ENCODE measurements around the gene GAS7. TPM values are rescaled to one million over a fixed set of nuclear protein-coding genes. Genes with fewer than 3 reads are reported as not detected.

The GAS7 gene
- total RNA-seq, 1 experiment from 2014 or later = 12.3 TPM

GRCh38 chr17:10077561-10078299, 120.7 kb downstream of the GAS7 start:
- CTCF ChIA-PET = interaction anchor here (0.6 to 1.6 kb wide), 2 partner anchors 94 to 95 kb away, joined by 3 to 5 read pairs; no protein-coding TSS in a partner anchor
- ATAC-seq = no peak

GRCh38 chr17:10075919-10076318, 122.5 kb downstream of the GAS7 start:
- peaks cover 19% of the 10 kb centered on the region for H3K9me3 Mint-ChIP-seq
- DNase-seq (ENCODE audit: low spot score) = no peak
- ChIA-PET CTCF (no interaction called here), POLR2A (no interaction called here)
- peaks cover 21% of the 10 kb centered on the region for H3K4me1 Mint-ChIP-seq
- no peaks in the 10 kb centered on the region for H3K27me3 Mint-ChIP-seq (ENCODE audit: low read depth)
- no peak overlapping the region for H3K27ac Mint-ChIP-seq
- H3K36me3 Mint-ChIP-seq = peaks cover 4% of the 10 kb centered on the region
- ATAC-seq = no peak
- no peak overlapping the region for H3K4me3 Mint-ChIP-seq
- TF ChIP-seq STAT6 (CRISPR knock-in tag; conservative IDR thresholded peaks at IDR 0.05; ENCODE audit: low read depth) (no peak), ZNF219 (CRISPR knock-in tag; IDR thresholded peaks at IDR 0.05; ENCODE audit: borderline replicate concordance) (no peak), TEAD1 (CRISPR knock-in tag; IDR thresholded peaks at IDR 0.05) (no peak), ZSCAN18 (CRISPR knock-in tag; IDR thresholded peaks at IDR 0.05) (no peak), MXD4 (CRISPR knock-in tag; IDR thresholded peaks at IDR 0.05; ENCODE audit: borderline replicate concordance) (no peak), PRRX2 (CRISPR knock-in tag; IDR thresholded peaks at IDR 0.05) (no peak), CBFB (CRISPR knock-in tag; IDR thresholded peaks at IDR 0.05; ENCODE audit: low read depth) (no peak), ZNF416 (CRISPR knock-in tag; IDR thresholded peaks at IDR 0.05) (no peak), ZMAT4 (CRISPR knock-in tag; IDR thresholded peaks at IDR 0.05) (no peak), E2F1 (CRISPR knock-in tag; IDR thresholded peaks at IDR 0.05) (no peak), RORB (CRISPR knock-in tag; IDR thresholded peaks at IDR 0.05) (no peak), HMGA2 (CRISPR knock-in tag; IDR thresholded peaks at IDR 0.05) (no peak), ZNF317 (CRISPR knock-in tag; IDR thresholded peaks at IDR 0.05; ENCODE audit: borderline replicate concordance, low read depth) (no peak), MLX (CRISPR knock-in tag; IDR thresholded peaks at IDR 0.05) (no peak), FOXJ3 (CRISPR knock-in tag; IDR thresholded peaks at IDR 0.05; ENCODE audit: borderline replicate concordance) (no peak)

More at GRCh38 chr17:10077561-10078299, 120.7 kb downstream of the GAS7 start:
- H3K4me3 Mint-ChIP-seq = no peak overlapping the region
- H3K27ac Mint-ChIP-seq = no peak overlapping the region
- H3K27me3 Mint-ChIP-seq (ENCODE audit: low read depth) = no peaks in the 10 kb centered on the region
- DNase-seq (ENCODE audit: low spot score) = no peak
- H3K4me1 Mint-ChIP-seq = peaks cover 33% of the 10 kb centered on the region
- H3K36me3 Mint-ChIP-seq = peaks cover 16% of the 10 kb centered on the region
- TF ChIP-seq HMGA2 (CRISPR knock-in tag; IDR thresholded peaks at IDR 0.05) = no peak
- no peak for TF ChIP-seq ZNF512 (CRISPR knock-in tag; IDR thresholded peaks at IDR 0.05; ENCODE audit: borderline replicate concordance)
- no peak for TF ChIP-seq ZNF317 (CRISPR knock-in tag; IDR thresholded peaks at IDR 0.05; ENCODE audit: borderline replicate concordance, low read depth)
- TF ChIP-seq CREB1 (CRISPR knock-in tag; IDR thresholded peaks at IDR 0.05) = no peak
- no peak for TF ChIP-seq NFYB (CRISPR knock-in tag; conservative IDR thresholded peaks at IDR 0.05; ENCODE audit: low read depth)
- TF ChIP-seq ZSCAN18 (CRISPR knock-in tag; IDR thresholded peaks at IDR 0.05) = no peak
- TF ChIP-seq SP1 (CRISPR knock-in tag; conservative IDR thresholded peaks at IDR 0.05) = no peak
- TF ChIP-seq CBFB (CRISPR knock-in tag; IDR thresholded peaks at IDR 0.05; ENCODE audit: low read depth) = no peak
- POLR2A ChIA-PET = no interaction called here
- H3K9me3 Mint-ChIP-seq = peaks cover 31% of the 10 kb centered on the region

All from WTC11 (cell line).